ENCODE results near the gene ZFP36L1.

The ZFP36L1 gene

DNA sequence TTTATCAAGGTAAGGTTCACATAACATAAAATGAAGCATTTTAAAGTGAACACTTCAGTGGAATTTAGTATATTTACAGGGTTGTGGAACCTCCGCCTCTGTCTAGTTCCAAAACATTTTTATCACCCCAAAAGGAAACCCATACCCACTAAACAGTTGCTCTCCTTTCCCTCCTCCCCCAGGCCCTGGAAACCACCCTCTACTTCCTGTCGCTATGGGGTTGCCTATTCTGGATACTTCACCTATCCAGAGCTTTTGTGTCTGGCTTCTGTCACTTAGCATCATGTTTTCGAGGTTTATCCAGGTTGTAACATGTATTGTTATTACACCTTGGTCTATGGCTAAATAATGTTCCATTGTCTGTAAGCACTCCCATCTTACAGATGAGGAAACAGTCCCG is 27.7 kb upstream of the ZFP36L1 start:
- H3K27ac ChIP-seq, result no peak overlapping the region
- TF ChIP-seq, protein P1, sequence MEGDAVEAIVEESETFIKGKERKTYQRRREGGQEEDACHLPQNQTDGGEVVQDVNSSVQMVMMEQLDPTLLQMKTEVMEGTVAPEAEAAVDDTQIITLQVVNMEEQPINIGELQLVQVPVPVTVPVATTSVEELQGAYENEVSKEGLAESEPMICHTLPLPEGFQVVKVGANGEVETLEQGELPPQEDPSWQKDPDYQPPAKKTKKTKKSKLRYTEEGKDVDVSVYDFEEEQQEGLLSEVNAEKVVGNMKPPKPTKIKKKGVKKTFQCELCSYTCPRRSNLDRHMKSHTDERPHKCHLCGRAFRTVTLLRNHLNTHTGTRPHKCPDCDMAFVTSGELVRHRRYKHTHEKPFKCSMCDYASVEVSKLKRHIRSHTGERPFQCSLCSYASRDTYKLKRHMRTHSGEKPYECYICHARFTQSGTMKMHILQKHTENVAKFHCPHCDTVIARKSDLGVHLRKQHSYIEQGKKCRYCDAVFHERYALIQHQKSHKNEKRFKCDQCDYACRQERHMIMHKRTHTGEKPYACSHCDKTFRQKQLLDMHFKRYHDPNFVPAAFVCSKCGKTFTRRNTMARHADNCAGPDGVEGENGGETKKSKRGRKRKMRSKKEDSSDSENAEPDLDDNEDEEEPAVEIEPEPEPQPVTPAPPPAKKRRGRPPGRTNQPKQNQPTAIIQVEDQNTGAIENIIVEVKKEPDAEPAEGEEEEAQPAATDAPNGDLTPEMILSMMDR (conservative IDR thresholded peaks at IDR 0.05), result no peak

DNA sequence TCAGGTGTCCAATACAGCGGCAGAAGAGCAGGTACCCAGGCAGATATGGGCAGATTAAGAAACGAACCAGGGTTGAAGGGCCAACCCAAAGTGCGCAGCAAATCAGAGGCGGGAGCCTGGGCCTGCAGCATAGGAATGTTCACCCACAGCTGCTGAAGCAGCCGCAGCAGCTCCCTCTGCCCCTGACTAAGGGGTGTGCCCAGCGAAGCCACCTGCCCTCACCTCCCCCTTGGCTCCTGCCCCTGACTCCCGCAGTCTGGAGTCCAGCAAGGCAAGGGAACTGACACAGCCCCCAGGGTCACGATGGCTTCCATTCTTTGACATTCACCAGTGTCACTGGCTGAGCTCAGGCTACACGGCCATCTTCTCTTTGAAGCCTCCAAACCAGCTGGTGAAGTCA is 27.3 kb upstream of the ZFP36L1 start:
- TF ChIP-seq, protein P1 (conservative IDR thresholded peaks at IDR 0.05), result no peak
- no peak overlapping the region for H3K27ac ChIP-seq

DNA sequence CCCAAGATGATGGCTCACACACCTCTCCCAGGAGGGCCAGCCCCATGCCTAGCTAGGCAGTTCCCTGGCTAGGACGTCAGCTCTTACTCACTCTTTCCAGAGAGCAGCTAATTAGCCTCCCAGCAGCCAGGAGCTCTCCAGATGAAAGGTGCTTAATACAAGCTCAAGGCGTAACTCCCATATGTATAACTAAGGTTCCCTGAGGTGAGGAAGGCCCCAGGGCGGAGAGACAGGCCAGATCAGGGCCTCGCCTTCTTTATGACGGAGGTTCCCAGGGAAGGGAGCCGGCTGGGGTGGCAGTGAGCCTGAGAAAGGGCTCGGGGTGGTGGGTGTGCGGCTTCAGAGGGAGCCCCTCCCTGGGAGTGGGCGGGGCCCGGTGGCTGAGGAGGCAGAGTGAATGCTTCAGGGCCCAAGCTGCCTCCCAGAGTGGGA is 26.4 kb upstream of the ZFP36L1 start:
- no peak overlapping the region for H3K27ac ChIP-seq
- TF ChIP-seq, protein P1 (conservative IDR thresholded peaks at IDR 0.05), result no peak

DNA sequence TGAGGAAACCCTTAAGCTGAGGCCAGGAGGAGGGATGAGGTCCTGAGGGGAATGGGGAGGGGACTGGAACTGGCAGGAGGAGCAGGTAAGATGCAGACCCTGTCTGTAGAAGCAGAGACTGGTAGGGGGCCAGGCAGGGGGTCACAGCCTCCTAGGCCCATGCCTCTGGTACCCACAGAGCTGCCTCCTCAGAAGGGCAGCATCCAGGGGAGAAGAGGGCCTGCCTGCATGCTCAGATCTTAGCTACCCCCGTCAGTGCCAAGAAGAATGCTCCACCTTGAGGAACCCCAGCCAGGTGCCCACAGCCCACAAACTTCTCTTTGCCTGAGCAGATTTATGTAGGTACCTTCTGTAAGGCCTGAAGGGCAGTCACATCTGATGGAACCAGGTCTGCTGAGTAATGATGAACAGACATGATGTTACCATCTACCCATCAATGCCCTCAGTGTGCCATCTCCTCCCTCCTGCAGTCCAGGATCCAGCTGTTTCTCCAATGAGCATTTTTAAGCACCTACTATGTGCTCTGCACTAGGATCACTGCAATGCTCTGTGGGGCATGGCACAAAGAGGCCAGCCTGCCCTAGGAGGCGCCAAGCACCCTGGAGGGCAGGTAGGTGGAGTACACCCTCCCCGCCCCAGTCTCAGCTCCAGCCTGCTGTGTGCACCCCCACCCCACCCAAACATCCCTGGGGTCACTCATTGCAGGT is 24.8 kb upstream of the ZFP36L1 start:
- peak overlapping the region; percentile 94; the same call in 1 of the 2 replicates for H3K27ac ChIP-seq
- TF ChIP-seq, protein P1 (conservative IDR thresholded peaks at IDR 0.05), result no peak

DNA sequence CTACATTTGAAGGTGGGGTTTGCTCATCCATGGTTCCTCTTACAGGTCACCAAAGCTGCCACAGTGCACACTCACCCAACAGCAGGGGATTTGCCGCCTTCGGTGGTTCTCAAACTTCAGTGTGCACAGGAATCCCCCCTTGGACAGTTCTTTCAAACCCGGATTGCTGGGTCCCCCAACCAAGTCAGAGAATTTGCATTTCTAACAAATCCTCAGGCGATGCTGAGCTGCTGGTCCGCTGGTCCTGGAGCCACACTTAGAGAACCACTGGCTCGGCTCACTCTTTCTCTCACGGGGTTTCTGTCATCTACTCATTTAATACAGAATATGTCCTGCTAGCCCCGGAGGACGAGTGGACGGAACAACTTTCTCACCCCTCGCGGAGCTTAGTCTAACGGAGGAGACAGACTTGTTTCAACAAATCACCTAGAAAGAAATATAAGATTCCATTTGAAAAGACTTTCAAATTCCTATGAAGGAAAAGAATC is 24.1 kb upstream of the ZFP36L1 start:
- H3K27ac ChIP-seq, result peak overlapping the region; percentile 94
- TF ChIP-seq, protein P1 (conservative IDR thresholded peaks at IDR 0.05), result peak; percentile 62

DNA sequence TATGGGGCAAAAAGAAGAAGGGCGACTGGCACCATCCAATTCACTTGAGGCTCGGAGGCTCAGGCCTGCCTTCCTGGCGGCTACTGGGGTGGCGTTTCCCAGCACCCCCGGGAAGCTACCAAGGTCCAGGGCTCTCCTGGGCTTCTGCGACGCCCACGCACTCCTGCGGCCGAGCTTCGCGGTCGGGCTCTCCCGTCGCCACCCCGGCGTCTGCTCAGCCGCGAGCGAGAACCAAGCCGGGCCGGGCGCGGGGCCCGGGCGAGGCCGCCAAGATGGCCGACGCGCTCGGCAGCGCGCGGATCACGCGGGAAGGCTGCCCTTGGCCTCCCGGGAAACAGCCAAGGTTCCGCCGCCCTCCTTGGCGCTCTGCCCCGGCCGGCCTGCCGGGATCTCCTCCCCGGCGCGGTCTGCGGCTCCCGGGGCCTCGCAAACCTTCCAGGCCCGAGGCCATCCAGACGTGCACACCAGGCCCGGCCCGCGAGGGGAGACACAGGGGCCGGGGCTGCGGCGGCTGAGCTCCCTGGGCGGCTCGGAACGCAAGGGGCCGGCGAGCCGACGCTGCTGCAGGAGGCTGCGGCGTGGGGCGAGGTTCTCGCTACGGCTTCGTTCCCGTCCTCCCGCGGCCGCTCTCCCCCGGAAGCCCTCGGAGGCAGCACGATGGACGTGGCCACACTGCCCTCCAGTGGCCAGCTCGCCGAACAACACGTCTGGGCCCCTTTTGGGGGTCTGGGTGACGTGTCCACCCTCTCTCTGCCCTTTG is 23.5 kb upstream of the ZFP36L1 start:
- peak overlapping the region; percentile 94 for H3K27ac ChIP-seq
- TF ChIP-seq, protein P1 (conservative IDR thresholded peaks at IDR 0.05), result peak; percentile 91
